Ovary (tissue), 3 donors: ENCODE results near the gene PRTFDC1.

Experiments used
- EP300 ChIP-seq: sonication (generic); formaldehyde crosslinking; IDR thresholded peaks from one replicate; pipeline ENCODE4 v1.6.1; 2017; ENCODE audit warnings: antibody characterized with exemption
- POLR2A ChIP-seq: fragments of 450-650 bp; IDR thresholded peaks from one replicate; pipeline ENCODE4 v1.6.1; 2017; ENCODE audit warnings: antibody characterized with exemption, mild to moderate bottlenecking, moderate library complexity
- TF ChIP-seq, protein P1 (sequence below), 3 donors: fragments of 450-650 bp in 2 of 3; fragments of 200-600 bp in 1 of 3; IDR thresholded peaks; one replicate each; pipeline versions ENCODE4 v1.5.1 to v1.8.0; 2016 to 2022; ENCODE audit warnings: antibody characterized with exemption in 3 of 3, mild to moderate bottlenecking in 1 of 3
- donor health status: DM: no; HTN: no; CAD: no.

DNA sequence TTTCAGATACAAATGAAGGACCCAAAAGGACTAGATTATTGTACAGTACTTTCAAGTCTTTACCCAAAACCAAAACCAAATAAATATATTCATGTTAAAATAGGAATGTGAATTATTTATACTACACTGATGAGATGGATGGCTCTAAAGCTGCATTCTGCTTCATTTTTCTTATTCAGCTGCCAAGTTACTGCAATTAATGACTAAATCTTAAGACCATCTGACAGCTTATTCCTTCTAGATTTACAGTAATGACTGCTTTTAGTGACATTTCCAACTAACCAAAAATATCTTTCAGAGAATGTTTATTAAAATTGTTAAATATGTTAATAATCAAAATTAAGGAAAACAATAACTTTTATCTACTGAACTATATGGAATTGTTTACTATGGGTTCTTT, 42.7 kb upstream of the PRTFDC1 start:
- TF ChIP-seq EP300 (no peak), POLR2A (no peak)
- TF ChIP-seq, protein P1, sequence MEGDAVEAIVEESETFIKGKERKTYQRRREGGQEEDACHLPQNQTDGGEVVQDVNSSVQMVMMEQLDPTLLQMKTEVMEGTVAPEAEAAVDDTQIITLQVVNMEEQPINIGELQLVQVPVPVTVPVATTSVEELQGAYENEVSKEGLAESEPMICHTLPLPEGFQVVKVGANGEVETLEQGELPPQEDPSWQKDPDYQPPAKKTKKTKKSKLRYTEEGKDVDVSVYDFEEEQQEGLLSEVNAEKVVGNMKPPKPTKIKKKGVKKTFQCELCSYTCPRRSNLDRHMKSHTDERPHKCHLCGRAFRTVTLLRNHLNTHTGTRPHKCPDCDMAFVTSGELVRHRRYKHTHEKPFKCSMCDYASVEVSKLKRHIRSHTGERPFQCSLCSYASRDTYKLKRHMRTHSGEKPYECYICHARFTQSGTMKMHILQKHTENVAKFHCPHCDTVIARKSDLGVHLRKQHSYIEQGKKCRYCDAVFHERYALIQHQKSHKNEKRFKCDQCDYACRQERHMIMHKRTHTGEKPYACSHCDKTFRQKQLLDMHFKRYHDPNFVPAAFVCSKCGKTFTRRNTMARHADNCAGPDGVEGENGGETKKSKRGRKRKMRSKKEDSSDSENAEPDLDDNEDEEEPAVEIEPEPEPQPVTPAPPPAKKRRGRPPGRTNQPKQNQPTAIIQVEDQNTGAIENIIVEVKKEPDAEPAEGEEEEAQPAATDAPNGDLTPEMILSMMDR (IDR thresholded peaks at IDR 0.05), result no peak
